Uterus (tissue), 4 donors: ENCODE data around the gene CD80. TPM values are rescaled to one million over a fixed set of nuclear protein-coding genes. Genes with fewer than 3 reads are reported as not detected.
"Not testable (repeated sequence)": the region's sequence is repeated elsewhere in the genome, so short reads cannot be mapped to it uniquely, and the experiment has no call there.

Experiments
- DNase-seq, 2 donors: peaks; one replicate each; pipeline ENCODE4 v3.0.0-alpha.2; 2019 to 2020
- H3K27ac ChIP-seq, 2 donors: fragments of 200-600 bp; sonication (generic); 1 replicate in 1 of 2; 2 replicates in 1 of 2; pipeline ENCODE4 v1.5.1; 2016 to 2018
- H3K27me3 ChIP-seq, 2 donors: fragments of 200-600 bp; sonication (generic); one replicate each; pipeline ENCODE4 v1.5.1; 2018 to 2019; ENCODE audit warnings: control low read depth in 1 of 2
- H3K36me3 ChIP-seq, 2 donors: fragments of 200-600 bp; sonication (generic); one replicate each; pipeline ENCODE4 v1.5.1; 2019; ENCODE audit warnings: control low read depth in 1 of 2
- H3K4me1 ChIP-seq, 2 donors: fragments of 200-600 bp; sonication (generic); one replicate each; pipeline ENCODE4 v1.5.1; 2018 to 2019; ENCODE audit warnings: control low read depth in 1 of 2
- H3K4me3 ChIP-seq, 2 donors: fragments of 200-600 bp; sonication (generic); 1 replicate in 1 of 2; 2 replicates in 1 of 2; pipeline ENCODE4 v1.5.1; 2018 to 2019; ENCODE audit warnings: mild to moderate bottlenecking in 1 of 2
- H3K9me3 ChIP-seq, 2 donors: fragments of 200-600 bp; sonication (generic); one replicate each; pipeline ENCODE4 v1.5.1; 2019; ENCODE audit warnings: control low read depth in 1 of 2
- POLR2A ChIP-seq, 2 donors: fragments of 450-650 bp; IDR thresholded peaks; one replicate each; pipeline ENCODE4 v1.6.1; 2016; ENCODE audit warnings: antibody characterized with exemption in 2 of 2, mild to moderate bottlenecking in 1 of 2, moderate library complexity in 1 of 2
- intact Hi-C: fragments of 100-400 bp; cut with DNase I; formaldehyde crosslinking; loops from one replicate; pipeline ENCODE4 v1.15.1; 2023; ENCODE audit warnings: low total_unique reads
- total RNA-seq, 4 donors: library from RNA; depleted of rRNA in 3 of 4; stranded (reverse); fragments of >200 nt in 3 of 4; gene quantifications; one replicate each; pipeline versions ENCODE4 v1.1.0 to v1.2.4, GENCODE V29; 2014 to 2023
- TF ChIP-seq, protein P1 (sequence below), 4 experiments: fragments of 200-600 bp in 2 of 4; fragments of 450-650 bp in 2 of 4; sonication (generic) in 2 of 4; IDR thresholded peaks; one replicate each; pipeline ENCODE4 v1.5.1; 2016 to 2019; ENCODE audit warnings: antibody characterized with exemption in 4 of 4, mild to moderate bottlenecking in 2 of 4, moderate library complexity in 1 of 4
- donor health status: DM: yes; HTN: yes; CAD: no.

CD80 gene
- total RNA-seq, 4 donors from 2014 or later = 0.14 to 2.9 (median 1.1) TPM; not detected in 1

DNA sequence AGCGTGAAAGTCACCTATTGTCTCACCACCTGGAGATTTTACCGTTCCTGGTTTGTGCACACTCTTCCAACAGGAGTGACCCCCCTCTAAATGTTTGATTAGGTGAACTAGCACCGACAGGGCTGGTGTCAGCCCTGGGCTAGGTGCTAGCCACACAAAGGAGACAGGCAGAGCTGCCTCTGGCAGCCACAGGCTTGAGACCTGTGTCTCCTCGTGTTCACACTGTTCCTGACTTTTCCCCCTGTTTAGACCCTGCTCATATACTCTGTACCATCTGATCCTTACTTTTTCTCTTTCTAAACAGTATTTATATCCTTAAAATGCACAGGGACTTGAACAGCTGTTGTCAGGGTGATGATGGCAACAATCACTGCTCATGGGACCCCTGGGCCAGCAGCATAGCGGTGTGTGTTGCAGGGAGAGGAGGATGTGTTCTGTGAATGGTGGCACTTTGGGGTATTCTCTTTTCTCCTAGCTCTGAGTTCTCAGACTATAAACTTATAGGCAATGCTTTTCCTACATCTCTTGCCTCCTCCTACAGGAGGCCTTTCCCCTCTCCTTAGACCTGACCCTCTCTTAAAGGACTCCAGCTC, 5.5 kb downstream of the CD80 start:
- H3K27me3 ChIP-seq = no peaks in the 10 kb centered on the region
- intact Hi-C loops = no loop called here
- H3K27ac ChIP-seq = no peak overlapping the region
- no peaks in the 10 kb centered on the region for H3K36me3 ChIP-seq
- TF ChIP-seq, protein P1, sequence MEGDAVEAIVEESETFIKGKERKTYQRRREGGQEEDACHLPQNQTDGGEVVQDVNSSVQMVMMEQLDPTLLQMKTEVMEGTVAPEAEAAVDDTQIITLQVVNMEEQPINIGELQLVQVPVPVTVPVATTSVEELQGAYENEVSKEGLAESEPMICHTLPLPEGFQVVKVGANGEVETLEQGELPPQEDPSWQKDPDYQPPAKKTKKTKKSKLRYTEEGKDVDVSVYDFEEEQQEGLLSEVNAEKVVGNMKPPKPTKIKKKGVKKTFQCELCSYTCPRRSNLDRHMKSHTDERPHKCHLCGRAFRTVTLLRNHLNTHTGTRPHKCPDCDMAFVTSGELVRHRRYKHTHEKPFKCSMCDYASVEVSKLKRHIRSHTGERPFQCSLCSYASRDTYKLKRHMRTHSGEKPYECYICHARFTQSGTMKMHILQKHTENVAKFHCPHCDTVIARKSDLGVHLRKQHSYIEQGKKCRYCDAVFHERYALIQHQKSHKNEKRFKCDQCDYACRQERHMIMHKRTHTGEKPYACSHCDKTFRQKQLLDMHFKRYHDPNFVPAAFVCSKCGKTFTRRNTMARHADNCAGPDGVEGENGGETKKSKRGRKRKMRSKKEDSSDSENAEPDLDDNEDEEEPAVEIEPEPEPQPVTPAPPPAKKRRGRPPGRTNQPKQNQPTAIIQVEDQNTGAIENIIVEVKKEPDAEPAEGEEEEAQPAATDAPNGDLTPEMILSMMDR (IDR thresholded peaks at IDR 0.05) = no peak
- no peak for TF ChIP-seq POLR2A (IDR thresholded peaks at IDR 0.05)
- DNase-seq = no peak
- no peaks in the 10 kb centered on the region for H3K9me3 ChIP-seq
- H3K4me3 ChIP-seq = no peak overlapping the region
- H3K4me1 ChIP-seq = no peaks in the 10 kb centered on the region

DNA sequence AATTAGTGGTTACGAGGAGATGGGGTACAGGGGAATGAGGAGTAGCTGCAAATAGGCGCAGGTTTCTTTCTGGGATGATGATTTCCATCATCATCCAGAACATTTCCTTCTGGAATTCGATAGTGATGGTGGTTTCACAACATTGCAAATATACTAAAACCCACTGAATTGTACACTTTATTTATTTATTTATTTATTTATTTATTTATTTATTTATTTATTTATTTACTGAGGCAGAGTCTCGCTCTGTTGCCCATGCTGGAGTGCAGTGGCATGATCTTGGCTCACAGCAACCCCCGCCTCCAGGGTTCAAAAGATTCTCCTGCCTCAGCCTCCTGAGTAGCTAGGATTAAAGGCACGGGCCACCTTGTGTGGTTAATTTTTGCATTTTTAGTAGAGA, 6.5 kb downstream of the CD80 start:
- DNase-seq, H3K27ac ChIP-seq, H3K27me3 ChIP-seq, H3K4me1 ChIP-seq, H3K9me3 ChIP-seq, intact Hi-C loops, H3K4me3 ChIP-seq, H3K36me3 ChIP-seq: not testable (repeated sequence)

DNA sequence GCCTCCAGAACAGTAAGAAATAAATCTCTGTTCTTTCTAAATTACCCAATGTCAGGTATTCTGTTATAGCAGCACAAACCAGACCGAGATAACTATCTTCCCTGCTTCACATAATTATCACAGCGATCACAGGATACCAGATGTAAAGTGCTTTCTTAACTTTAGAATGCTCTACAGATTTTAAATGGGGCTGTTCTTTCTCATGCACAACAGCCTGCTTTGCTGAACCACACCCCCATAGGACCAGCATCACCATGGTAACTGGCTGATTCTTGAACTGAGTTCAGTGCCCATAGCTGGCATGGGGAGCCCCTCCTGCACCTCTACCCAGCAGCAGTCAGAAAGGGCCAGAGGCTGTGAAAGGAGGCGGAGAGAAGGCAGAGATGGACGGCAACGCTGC, 7.8 kb downstream of the CD80 start:
- no peaks in the 10 kb centered on the region for H3K27me3 ChIP-seq
- DNase-seq = no peak
- intact Hi-C loops = no loop called here
- TF ChIP-seq POLR2A (IDR thresholded peaks at IDR 0.05) = no peak
- TF ChIP-seq, protein P1 (IDR thresholded peaks at IDR 0.05) = no peak
- H3K4me1 ChIP-seq = no peaks in the 10 kb centered on the region
- H3K4me3 ChIP-seq = no peak overlapping the region
- no peak overlapping the region for H3K27ac ChIP-seq
- H3K9me3 ChIP-seq = no peaks in the 10 kb centered on the region
- H3K36me3 ChIP-seq = no peaks in the 10 kb centered on the region

DNA sequence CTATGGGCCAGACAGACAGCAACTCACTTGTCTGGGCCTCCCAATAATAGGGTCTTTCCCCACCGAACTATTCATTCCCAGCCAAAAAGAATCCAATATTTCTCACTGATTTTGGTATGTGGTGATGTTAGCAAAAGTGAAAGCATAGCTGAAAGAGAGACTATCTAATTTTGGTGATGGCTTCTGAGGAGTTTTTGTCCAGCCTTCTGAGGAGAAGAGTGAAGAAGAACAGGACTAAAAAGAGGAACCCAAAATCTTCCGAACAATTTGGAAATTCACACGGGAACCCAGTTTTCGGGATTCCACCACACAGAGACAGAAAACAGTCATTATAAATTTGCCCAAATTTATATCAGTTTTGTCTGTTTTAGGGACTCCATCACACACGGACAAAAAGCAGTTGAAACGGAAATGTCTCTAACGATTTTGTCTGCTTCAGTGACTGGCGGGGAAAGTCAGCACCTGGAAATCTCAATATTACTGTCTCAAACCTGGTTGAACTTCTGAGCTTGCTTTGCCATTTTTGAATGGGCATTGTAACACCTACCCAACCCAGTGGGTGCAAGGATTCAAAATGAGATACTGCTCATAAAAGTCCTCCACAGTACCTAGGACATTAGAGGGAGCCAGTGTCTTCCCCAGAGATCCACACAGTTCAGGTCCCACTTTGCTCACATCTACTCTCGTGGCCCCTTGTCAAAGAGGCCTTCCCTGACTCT, 9.1 kb downstream of the CD80 start:
- H3K4me1 ChIP-seq = no peaks in the 10 kb centered on the region
- no peak overlapping the region for H3K4me3 ChIP-seq
- no peak for TF ChIP-seq POLR2A (IDR thresholded peaks at IDR 0.05)
- TF ChIP-seq, protein P1 (IDR thresholded peaks at IDR 0.05) = no peak
- H3K27ac ChIP-seq = no peak overlapping the region
- no peaks in the 10 kb centered on the region for H3K9me3 ChIP-seq
- no peak for DNase-seq
- intact Hi-C loops = no loop called here
- no peaks in the 10 kb centered on the region for H3K36me3 ChIP-seq
- no peaks in the 10 kb centered on the region for H3K27me3 ChIP-seq

DNA sequence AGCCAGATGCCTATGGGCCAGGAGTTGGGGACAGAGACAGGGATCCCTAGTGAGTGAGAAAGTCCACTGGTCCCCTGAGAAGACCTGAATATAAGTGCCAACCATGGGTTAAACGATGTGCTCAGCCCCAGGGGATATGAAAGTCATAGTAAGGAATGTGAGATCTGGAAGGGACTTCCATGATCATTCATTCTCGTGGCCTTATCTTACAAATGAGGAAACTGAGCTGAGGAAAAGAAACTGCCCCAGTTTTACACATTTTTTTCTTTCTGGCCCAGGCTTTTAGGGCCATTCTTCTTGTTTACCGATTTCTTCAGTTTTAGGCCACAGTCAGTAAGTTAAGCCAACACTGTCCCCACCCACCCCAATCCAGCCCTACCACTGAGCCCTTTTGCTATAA, 11.1 kb downstream of the CD80 start:
- intact Hi-C loops = no loop called here
- Histone ChIP-seq H3K4me3 (no peak overlapping the region), H3K27ac (no peak overlapping the region), H3K36me3 (no peaks in the 10 kb centered on the region), H3K4me1 (no peaks in the 10 kb centered on the region), H3K27me3 (no peaks in the 10 kb centered on the region), H3K9me3 (no peaks in the 10 kb centered on the region)
- DNase-seq = no peak
- no peak for TF ChIP-seq POLR2A (IDR thresholded peaks at IDR 0.05)
- TF ChIP-seq, protein P1 (IDR thresholded peaks at IDR 0.05) = no peak
